ENCODE results near the gene ZNF627.

Gene ZNF627

DNA sequence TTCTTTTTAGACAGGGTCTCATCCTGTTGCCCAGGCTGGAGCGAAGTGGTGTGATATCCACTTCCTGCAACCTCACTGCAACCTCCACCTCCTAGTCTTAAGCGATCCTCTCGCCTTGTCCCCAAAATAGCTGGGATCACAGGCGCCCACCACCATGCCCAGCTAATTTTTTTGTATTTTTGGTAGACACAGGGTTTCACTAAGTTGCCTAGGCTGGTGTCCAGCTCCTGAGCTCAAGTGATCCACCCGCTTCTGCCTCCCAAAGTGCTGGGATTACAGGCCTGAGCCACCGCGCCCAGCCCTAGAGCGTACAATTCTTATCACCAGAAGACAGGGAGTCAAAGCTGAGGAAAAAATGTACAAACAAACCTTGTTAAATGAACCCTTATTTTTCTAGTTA, 33.8 kb upstream of the ZNF627 start:
- no peak for TF ChIP-seq GATA3 (IDR thresholded peaks at IDR 0.05; ENCODE audit: low read depth, low read length)
- no peak for TF ChIP-seq GATA2 (IDR thresholded peaks at IDR 0.05; ENCODE audit: low read depth, low read length)

DNA sequence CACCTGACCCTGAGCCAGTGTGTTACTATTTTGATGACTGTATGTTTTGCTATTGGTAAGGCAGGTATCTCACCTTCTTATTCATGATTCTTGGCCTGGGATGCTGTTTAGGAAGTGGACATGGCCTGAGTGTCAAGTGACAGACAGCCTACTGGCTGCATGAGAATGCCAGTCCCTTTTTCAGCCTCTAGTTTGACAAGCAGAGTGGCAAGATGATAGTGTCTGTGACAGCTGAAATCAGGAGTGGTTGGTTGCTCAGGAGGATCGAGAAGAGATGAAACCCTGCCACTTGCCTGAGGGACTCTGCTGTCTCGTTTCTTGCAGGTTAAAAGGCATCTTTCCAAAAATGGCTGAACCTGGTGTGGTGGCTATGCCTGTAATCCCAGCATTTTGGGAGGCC, 31.1 kb upstream of the ZNF627 start:
- no peak for TF ChIP-seq GATA2 (IDR thresholded peaks at IDR 0.05; ENCODE audit: low read depth, low read length)

DNA sequence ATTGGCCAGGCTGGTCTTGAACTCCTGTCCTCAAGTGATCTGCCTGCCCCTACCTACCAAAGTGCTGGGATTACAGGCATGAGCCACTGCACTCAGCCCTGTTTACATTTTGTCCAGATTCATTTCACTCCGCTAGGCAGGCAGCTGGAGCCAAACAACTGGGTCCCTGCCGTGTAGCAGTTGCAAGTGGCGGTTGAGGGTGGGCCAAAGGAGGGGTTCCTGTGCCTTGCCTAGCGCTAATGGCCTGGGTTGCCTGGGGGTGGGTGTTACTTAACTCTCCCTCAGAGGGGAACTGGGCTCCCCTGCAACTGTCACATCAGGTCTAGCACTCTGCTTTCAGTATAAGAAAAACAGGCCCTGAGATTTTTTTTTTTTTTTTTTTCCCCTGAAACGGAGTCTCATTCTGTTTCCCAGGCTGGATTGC, 27.2 kb upstream of the ZNF627 start:
- TF ChIP-seq GATA3 (IDR thresholded peaks at IDR 0.05; ENCODE audit: low read depth, low read length) (no peak), GATA2 (IDR thresholded peaks at IDR 0.05; ENCODE audit: low read depth, low read length) (no peak)

- TF ChIP-seq GATA3 (IDR thresholded peaks at IDR 0.05; ENCODE audit: low read depth, low read length) (no peak), GATA2 (IDR thresholded peaks at IDR 0.05; ENCODE audit: low read depth, low read length) (no peak)
Observed at GRCh38 chr19:11574689-11575088, 22.6 kb upstream of the ZNF627 start.

DNA sequence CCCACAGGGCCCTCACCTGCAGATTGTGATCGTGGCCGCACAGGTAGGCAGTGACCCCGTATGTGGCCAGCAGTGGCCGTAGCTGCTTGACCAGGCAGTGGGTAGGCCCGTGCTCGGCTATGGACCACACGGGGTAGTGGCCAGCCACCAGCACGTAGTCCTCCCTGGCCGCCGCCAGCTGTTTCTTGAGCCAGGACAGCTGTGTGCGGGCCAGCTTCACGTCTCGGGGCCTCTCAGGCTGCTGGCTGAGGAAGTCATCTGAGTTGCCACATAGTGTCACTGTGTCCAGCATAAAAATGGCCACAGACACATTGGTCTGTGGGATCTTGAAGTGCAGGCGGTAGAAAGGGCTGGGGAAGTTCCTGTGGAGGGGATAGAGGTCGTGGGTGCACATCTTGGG, 21.1 kb upstream of the ZNF627 start:
- TF ChIP-seq GATA3 (IDR thresholded peaks at IDR 0.05; ENCODE audit: low read depth, low read length) (no peak), GATA2 (IDR thresholded peaks at IDR 0.05; ENCODE audit: low read depth, low read length) (no peak)

- TF ChIP-seq GATA3 (IDR thresholded peaks at IDR 0.05; ENCODE audit: low read depth, low read length) (no peak), GATA2 (IDR thresholded peaks at IDR 0.05; ENCODE audit: low read depth, low read length) (no peak)
Observed at GRCh38 chr19:11577451-11578257, 19.6 kb upstream of the ZNF627 start, which contains the start of gene ACP5. ACP5 (minus strand) TSS chr19:11577645; CDS start chr19:11577317, 328 bp downstream.

DNA sequence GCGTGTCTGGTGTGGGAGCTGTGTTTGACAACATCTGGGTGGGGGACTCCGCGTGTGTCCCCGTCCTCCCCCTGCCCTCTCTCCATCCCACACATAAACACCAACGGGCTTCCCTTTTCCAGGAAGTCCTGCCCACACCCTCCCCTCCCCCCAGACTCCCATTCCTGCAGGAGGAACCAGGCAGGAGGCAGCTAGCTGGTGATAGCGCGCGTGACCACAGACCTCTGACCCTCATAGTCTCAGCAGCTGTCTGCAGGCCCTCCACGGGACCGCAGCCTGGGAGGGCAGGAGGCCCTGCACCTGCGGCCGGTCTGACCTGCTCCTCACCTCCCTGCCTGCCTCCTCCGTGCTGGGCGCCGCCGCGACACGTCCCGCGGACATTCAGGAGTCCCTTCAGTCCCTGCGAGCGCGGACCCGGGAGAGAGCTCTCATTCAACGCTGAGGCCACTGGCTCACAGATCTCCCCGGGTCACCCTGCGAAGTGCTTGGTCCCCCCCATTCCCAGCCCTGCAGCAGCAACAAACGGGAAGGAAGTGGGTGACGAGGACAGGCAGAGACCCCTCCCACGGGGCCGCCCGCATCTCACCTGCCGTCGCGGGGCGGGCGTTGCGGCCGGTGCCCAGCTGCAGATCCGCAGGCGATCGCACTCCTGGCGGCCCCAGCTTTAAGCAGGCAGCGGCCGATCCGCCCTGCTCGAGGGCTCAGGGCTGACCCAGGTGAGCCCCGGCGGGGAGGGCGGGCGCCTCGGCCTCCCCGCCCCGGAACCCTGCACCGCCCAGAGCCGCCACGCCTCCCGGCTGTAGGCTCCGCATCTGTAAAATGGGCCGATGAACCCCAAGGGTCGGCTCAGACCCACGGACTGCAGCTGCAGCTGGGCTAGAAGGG, 18.8 kb upstream of the ZNF627 start:
- TF ChIP-seq GATA3 (IDR thresholded peaks at IDR 0.05; ENCODE audit: low read depth, low read length) (no peak), GATA2 (IDR thresholded peaks at IDR 0.05; ENCODE audit: low read depth, low read length) (no peak)

- no peak for TF ChIP-seq GATA3 (IDR thresholded peaks at IDR 0.05; ENCODE audit: low read depth, low read length)
- TF ChIP-seq GATA2 (IDR thresholded peaks at IDR 0.05; ENCODE audit: low read depth, low read length): no peak
Observed at GRCh38 chr19:11580116-11580515, 17.2 kb upstream of the ZNF627 start.

- TF ChIP-seq GATA2 (IDR thresholded peaks at IDR 0.05; ENCODE audit: low read depth, low read length): no peak
- no peak for TF ChIP-seq GATA3 (IDR thresholded peaks at IDR 0.05; ENCODE audit: low read depth, low read length)
Observed at GRCh38 chr19:11581740-11582139, 15.5 kb upstream of the ZNF627 start.

- TF ChIP-seq GATA3 (IDR thresholded peaks at IDR 0.05; ENCODE audit: low read depth, low read length): no peak
Observed at GRCh38 chr19:11586331-11586730, 11.0 kb upstream of the ZNF627 start.

DNA sequence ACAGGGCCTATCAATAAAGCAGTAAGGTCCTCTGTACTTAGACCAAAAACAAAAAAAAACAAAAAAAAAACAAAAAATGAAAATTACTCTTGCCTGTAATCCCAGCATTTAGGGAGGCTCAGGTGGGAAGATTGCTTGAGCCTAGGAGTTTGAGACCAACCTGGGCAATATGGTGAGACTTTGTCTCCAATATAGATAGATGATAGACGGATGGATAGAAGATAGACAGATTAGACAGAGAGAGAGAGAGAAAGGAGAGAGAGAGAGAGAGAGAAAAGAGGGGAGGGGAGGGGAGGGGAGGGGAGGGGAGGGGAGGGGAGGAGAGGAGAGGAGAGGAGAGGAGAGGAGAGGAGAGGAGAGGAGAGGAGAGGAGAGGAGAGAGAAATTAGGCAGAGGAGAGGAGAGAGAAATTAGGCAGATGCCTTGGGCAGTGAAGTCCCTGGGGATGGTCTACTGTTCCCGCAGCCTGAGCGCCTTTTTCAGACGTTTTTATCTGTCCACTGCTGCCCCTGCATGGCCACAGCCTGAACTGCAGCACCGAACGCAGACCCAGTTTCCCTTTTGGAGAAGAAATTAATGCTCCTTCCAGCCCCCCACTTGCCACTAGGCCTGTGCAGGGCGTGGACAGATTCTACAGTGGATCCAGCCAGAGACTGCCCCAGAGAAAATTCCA, 9.8 kb upstream of the ZNF627 start:
- TF ChIP-seq GATA3 (IDR thresholded peaks at IDR 0.05; ENCODE audit: low read depth, low read length): no peak
- TF ChIP-seq GATA2 (IDR thresholded peaks at IDR 0.05; ENCODE audit: low read depth, low read length): no peak

DNA sequence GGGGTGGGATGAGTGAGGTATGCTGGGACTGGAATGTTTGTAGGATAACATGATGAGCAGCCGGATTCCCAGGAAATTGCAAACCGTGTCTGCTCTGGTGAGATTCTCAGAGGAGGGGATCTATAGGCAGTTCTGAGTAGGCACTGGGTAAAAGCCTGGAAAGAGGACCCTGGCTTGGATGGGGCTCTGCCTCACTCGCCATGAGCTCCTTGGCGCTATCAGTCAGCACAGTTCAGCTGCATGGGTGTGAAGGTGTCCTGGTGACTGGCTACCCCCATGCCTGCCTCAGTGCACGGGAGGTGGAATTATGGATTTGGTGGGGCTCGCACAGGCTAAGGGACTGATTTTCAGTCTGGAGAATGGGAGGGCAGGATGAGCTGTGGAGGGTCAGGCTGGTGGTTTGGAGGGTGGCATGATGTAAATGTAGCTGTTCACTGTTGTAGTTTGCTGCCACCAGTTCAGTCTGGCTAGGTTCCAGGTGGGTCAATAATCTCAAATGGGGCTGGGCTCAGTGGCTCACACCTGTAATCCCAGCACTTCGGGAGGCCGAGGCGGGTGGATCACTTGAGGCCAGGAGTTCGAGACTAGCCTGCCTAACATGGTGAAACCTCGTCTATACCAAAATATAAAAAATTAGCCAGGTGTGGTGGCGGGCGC, 9.2 kb upstream of the ZNF627 start:
- no peak for TF ChIP-seq GATA3 (IDR thresholded peaks at IDR 0.05; ENCODE audit: low read depth, low read length)
- no peak for TF ChIP-seq GATA2 (IDR thresholded peaks at IDR 0.05; ENCODE audit: low read depth, low read length)

GRCh38 chr19:11594084-11594483, 3.2 kb upstream of the ZNF627 start:
- TF ChIP-seq GATA2 (IDR thresholded peaks at IDR 0.05; ENCODE audit: low read depth, low read length) (no peak), GATA3 (IDR thresholded peaks at IDR 0.05; ENCODE audit: low read depth, low read length) (no peak)

GRCh38 chr19:11596156-11596555, 1.1 kb upstream of the ZNF627 start:
- no peak for TF ChIP-seq GATA3 (IDR thresholded peaks at IDR 0.05; ENCODE audit: low read depth, low read length)
- TF ChIP-seq GATA2 (IDR thresholded peaks at IDR 0.05; ENCODE audit: low read depth, low read length): no peak
